Testis (tissue), 2 donors: ENCODE measurements around the gene HECW1.

Source experiments
- POLR2A ChIP-seq: fragments of 450-650 bp; IDR thresholded peaks from one replicate; pipeline ENCODE4 v1.6.1; 2017; ENCODE audit warnings: antibody characterized with exemption, mild to moderate bottlenecking, moderate library complexity
- TF ChIP-seq, protein P1 (sequence below), 3 experiments: fragments of 450-650 bp in 2 of 3; fragments of 200-600 bp in 1 of 3; sonication (generic) in 1 of 3; IDR thresholded peaks; one replicate each; pipeline ENCODE4 v1.5.1; 2016 to 2019; ENCODE audit warnings: antibody characterized with exemption in 3 of 3, mild to moderate bottlenecking in 2 of 3, moderate library complexity in 1 of 3

DNA sequence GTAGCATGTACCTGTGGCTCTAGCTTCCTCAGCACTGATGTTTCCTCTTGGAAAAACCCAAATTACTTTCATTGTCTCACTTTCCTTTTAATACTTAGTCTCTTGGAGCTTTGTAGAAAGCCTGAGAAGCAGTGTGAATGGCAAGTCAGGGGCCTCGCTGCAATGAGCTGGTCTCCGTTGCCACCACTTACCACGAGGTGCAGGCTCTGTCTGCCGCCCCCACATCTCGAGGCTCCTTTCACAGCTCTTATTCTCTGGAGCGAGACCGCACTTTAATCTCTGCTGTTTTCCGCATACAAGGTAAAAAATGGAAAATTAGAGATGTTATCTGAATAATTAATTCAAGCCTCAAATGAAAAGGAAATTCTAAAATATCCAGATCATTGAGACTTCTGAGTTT, 186.2 kb downstream of the HECW1 start:
- TF ChIP-seq POLR2A: no peak
- TF ChIP-seq, protein P1, sequence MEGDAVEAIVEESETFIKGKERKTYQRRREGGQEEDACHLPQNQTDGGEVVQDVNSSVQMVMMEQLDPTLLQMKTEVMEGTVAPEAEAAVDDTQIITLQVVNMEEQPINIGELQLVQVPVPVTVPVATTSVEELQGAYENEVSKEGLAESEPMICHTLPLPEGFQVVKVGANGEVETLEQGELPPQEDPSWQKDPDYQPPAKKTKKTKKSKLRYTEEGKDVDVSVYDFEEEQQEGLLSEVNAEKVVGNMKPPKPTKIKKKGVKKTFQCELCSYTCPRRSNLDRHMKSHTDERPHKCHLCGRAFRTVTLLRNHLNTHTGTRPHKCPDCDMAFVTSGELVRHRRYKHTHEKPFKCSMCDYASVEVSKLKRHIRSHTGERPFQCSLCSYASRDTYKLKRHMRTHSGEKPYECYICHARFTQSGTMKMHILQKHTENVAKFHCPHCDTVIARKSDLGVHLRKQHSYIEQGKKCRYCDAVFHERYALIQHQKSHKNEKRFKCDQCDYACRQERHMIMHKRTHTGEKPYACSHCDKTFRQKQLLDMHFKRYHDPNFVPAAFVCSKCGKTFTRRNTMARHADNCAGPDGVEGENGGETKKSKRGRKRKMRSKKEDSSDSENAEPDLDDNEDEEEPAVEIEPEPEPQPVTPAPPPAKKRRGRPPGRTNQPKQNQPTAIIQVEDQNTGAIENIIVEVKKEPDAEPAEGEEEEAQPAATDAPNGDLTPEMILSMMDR (IDR thresholded peaks at IDR 0.05): no peak
